Keratinocyte (primary cell): ENCODE data around the gene BNIP3.

Source experiments
- CTCF ChIP-seq, 3 experiments: IDR thresholded peaks in 1 of 3; conservative IDR thresholded peaks in 1 of 3; optimal IDR thresholded peaks in 1 of 3; 2 replicates in 2 of 3; 3 replicates in 1 of 3; pipeline versions ENCODE3 to v1.5.1; 2011; ENCODE audit warnings: low read length in 3 of 3, mild to moderate bottlenecking in 3 of 3, moderate library complexity in 2 of 3, control low read depth in 1 of 3, inconsistent platforms in 1 of 3; ENCODE audit not compliant: insufficient read depth in 2 of 3; ENCODE audit errors: extremely low read depth in 1 of 3
- EZH2 ChIP-seq: IDR thresholded peaks from one replicate; pipeline ENCODE4 v1.6.1; 2012; ENCODE audit warnings: inconsistent platforms, mild to moderate bottlenecking, low read length, moderate library complexity

- TF ChIP-seq CTCF (optimal IDR thresholded peaks at IDR 0.05 in 1 of 3, IDR thresholded peaks at IDR 0.05 in 1 of 3, conservative IDR thresholded peaks at IDR 0.05 in 1 of 3; ENCODE audit: extremely low read depth in 1 of 3, insufficient read depth in 2 of 3, low read length in 3 of 3) = no peak
- TF ChIP-seq EZH2 = no peak
These were observed 43.0 kb downstream of the BNIP3 start for GRCh38 chr10:131938681-131939080.
